HepG2 (cell line): ENCODE results near the gene CYP2W1. TPM values are rescaled to one million over a fixed set of nuclear protein-coding genes. Genes with fewer than 3 reads are reported as not detected.

Experiments
- ARID5B ChIP-seq: IDR thresholded peaks from 2 replicates; pipeline ENCODE4 v1.4.0; 2020; ENCODE audit warnings: mild to moderate bottlenecking, missing genetic modification reagents
- CEBPG ChIP-seq: IDR thresholded peaks from 2 replicates; pipeline ENCODE4 v1.6.1; 2016
- FIP1L1 ChIP-seq: fragments of 200-400 bp; formaldehyde crosslinking; IDR thresholded peaks from 2 replicates; pipeline ENCODE4 v1.6.1; 2018; ENCODE audit warnings: low read depth, mild to moderate bottlenecking, low read length, moderate library complexity, borderline replicate concordance; ENCODE audit not compliant: insufficient read depth
- MED1 ChIP-seq: sonication (generic); formaldehyde crosslinking; IDR thresholded peaks from 2 replicates; pipeline ENCODE4 v1.4.0; 2020; ENCODE audit warnings: missing genetic modification reagents
- MEF2D ChIP-seq: sonication (generic); formaldehyde crosslinking; IDR thresholded peaks from 2 replicates; pipeline ENCODE4 v1.5.1; 2020; ENCODE audit warnings: mild to moderate bottlenecking, missing genetic modification reagents
- TEAD3 ChIP-seq: optimal IDR thresholded peaks from 2 replicates; pipeline ENCODE3; 2016; ENCODE audit warnings: borderline replicate concordance
- ZBED4 ChIP-seq: sonication (generic); formaldehyde crosslinking; IDR thresholded peaks from 2 replicates; pipeline ENCODE4 v1.4.0; 2020; ENCODE audit warnings: missing genetic modification reagents, borderline replicate concordance
- ZIK1 ChIP-seq: sonication (generic); formaldehyde crosslinking; IDR thresholded peaks from 2 replicates; pipeline ENCODE4 v1.5.0; 2020; ENCODE audit warnings: mild to moderate bottlenecking, low read depth, missing genetic modification reagents, borderline replicate concordance
- ZMYM3 ChIP-seq: sonication (generic); formaldehyde crosslinking; IDR thresholded peaks from 2 replicates; pipeline ENCODE4 v1.5.1; 2020; ENCODE audit warnings: mild to moderate bottlenecking, missing genetic modification reagents
- ZNF788 ChIP-seq: sonication (generic); formaldehyde crosslinking; IDR thresholded peaks from 2 replicates; pipeline ENCODE4 v1.5.0; 2020; ENCODE audit warnings: mild to moderate bottlenecking, missing genetic modification reagents, borderline replicate concordance
- polyA plus RNA-seq, 8 experiments: library from polyadenylated mRNA; depleted of rRNA in 3 of 8; stranded (reverse) in 7 of 8; unstranded in 1 of 8; fragments of >200 nt; fragmentation: Illumina TruSeq in 4 of 8; extraction: Trizol in 4 of 8; gene quantifications; 2 replicates each; pipeline versions ENCODE4 v1.2.1 to v1.2.3, GENCODE V29; 2011 to 2016; ENCODE audit warnings: low read depth in 4 of 8, missing spikeins in 1 of 8, mixed read lengths in 1 of 8; ENCODE audit not compliant: insufficient read depth in 1 of 8
- total RNA-seq, 5 experiments: library from RNA; depleted of rRNA; stranded (reverse); fragments of >200 nt; fragmentation: Illumina TruSeq; extraction: Trizol; gene quantifications; 2 replicates each; pipeline ENCODE4 v1.2.3, GENCODE V29; 2016; ENCODE audit warnings: low read depth in 1 of 5
- TF ChIP-seq, protein P1 (sequence below): sonication (generic); formaldehyde crosslinking; IDR thresholded peaks from 2 replicates; pipeline ENCODE4 v1.5.0; 2020; ENCODE audit warnings: mild to moderate bottlenecking, missing genetic modification reagents
- TF ChIP-seq, protein P2 (sequence below): sonication (generic); formaldehyde crosslinking; IDR thresholded peaks from 2 replicates; pipeline ENCODE4 v1.4.0; 2020; ENCODE audit warnings: missing genetic modification reagents
- TF ChIP-seq, protein P3 (sequence below): sonication (generic); formaldehyde crosslinking; IDR thresholded peaks from 2 replicates; pipeline ENCODE4 v1.8.0; 2022; ENCODE audit warnings: mild to moderate bottlenecking, missing genetic modification reagents; ENCODE audit not compliant: insufficient replicate concordance

The CYP2W1 gene
- total and polyA plus RNA-seq, 2 of the 13 experiments (the other 11 are each of a cell fraction or from before 2014, with no cell fraction given), result 19.5 to 31.7 TPM

DNA sequence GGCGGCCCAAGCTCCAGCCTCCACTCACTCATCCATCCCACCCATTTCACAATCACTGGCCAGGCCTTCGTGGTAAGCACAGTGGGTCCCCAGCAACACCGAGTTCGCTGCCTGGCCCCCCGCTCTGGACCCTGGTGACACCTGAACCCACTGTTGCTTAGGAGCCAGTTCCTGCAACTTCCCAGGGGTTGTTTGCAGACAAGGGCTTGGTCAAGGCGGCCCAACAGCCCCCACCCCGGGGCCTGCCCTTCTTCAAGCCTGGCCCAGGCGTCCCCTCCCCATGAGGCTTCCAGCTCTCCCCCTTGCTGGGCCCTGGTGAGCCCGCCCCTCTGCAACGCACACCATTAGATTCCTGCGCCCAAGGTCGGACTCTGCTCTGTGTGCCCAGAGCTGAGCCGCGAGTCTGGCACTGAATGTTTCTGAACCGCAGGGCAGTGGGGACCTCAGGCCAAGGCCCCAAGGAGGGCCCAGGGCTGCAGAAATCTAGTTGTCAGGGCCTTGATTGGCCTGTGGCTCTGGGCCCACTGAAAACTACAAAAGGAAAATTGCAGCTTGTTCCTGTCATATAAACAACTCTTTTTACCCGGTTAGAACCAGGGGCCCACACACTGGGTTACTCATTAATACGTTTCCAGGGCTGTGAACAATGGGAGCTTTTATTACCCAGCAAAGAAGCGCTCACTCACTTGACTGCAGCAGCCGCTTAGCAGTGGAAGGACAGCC lies 5.5 kb upstream of the CYP2W1 start (continued):
- TF ChIP-seq ZIK1 (CRISPR knock-in tag), result no peak
- TF ChIP-seq ARID5B (CRISPR knock-in tag), result peak; percentile 76
- TF ChIP-seq, protein P1, sequence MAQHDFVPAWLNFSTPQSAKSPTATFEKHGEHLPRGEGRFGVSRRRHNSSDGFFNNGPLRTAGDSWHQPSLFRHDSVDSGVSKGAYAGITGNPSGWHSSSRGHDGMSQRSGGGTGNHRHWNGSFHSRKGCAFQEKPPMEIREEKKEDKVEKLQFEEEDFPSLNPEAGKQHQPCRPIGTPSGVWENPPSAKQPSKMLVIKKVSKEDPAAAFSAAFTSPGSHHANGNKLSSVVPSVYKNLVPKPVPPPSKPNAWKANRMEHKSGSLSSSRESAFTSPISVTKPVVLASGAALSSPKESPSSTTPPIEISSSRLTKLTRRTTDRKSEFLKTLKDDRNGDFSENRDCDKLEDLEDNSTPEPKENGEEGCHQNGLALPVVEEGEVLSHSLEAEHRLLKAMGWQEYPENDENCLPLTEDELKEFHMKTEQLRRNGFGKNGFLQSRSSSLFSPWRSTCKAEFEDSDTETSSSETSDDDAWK (CRISPR knock-in tag), result no peak
- TF ChIP-seq, protein P2, sequence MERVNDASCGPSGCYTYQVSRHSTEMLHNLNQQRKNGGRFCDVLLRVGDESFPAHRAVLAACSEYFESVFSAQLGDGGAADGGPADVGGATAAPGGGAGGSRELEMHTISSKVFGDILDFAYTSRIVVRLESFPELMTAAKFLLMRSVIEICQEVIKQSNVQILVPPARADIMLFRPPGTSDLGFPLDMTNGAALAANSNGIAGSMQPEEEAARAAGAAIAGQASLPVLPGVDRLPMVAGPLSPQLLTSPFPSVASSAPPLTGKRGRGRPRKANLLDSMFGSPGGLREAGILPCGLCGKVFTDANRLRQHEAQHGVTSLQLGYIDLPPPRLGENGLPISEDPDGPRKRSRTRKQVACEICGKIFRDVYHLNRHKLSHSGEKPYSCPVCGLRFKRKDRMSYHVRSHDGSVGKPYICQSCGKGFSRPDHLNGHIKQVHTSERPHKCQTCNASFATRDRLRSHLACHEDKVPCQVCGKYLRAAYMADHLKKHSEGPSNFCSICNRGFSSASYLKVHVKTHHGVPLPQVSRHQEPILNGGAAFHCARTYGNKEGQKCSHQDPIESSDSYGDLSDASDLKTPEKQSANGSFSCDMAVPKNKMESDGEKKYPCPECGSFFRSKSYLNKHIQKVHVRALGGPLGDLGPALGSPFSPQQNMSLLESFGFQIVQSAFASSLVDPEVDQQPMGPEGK (CRISPR knock-in tag), result peak; percentile 97
- no peak; the same call in 1 of the 2 replicates for TF ChIP-seq FIP1L1
- peak; percentile 91; the same call in 1 of the 2 replicates for TF ChIP-seq ZBED4 (CRISPR knock-in tag)
- TF ChIP-seq, protein P3, sequence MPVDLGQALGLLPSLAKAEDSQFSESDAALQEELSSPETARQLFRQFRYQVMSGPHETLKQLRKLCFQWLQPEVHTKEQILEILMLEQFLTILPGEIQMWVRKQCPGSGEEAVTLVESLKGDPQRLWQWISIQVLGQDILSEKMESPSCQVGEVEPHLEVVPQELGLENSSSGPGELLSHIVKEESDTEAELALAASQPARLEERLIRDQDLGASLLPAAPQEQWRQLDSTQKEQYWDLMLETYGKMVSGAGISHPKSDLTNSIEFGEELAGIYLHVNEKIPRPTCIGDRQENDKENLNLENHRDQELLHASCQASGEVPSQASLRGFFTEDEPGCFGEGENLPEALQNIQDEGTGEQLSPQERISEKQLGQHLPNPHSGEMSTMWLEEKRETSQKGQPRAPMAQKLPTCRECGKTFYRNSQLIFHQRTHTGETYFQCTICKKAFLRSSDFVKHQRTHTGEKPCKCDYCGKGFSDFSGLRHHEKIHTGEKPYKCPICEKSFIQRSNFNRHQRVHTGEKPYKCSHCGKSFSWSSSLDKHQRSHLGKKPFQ (CRISPR knock-in tag), result peak; percentile 69
- peak; percentile 74; the same call in 1 of the 2 replicates for TF ChIP-seq ZNF788 (CRISPR knock-in tag)
- TF ChIP-seq CEBPG (CRISPR knock-in tag), result peak; percentile 77
- TF ChIP-seq MEF2D (CRISPR knock-in tag), result peak; percentile 83; the same call in 1 of the 2 replicates
- TF ChIP-seq MED1 (CRISPR knock-in tag), result peak; percentile 96
- TF ChIP-seq ZMYM3 (CRISPR knock-in tag), result peak; percentile 75; the same call in 1 of the 2 replicates
- TF ChIP-seq TEAD3 (CRISPR knock-in tag), result peak; percentile 75
